SU-DHL-6 (cell line): Measurements from ENCODE around the gene ITGA8.

Source experiments
- H2AFZ ChIP-seq: fragments of 200-600 bp; sonication (generic); 2 replicates; pipeline ENCODE4 v1.6.1; 2014; ENCODE audit warnings: low read depth, mild to moderate bottlenecking, moderate library complexity, mixed read lengths, antibody characterized with exemption, low read length; ENCODE audit not compliant: severe bottlenecking
- H3F3A ChIP-seq: fragments of 200-600 bp; shearing (Covaris generic); 2 replicates; pipeline ENCODE4 v1.6.0; 2016; ENCODE audit warnings: antibody characterized with exemption, mild to moderate bottlenecking; ENCODE audit not compliant: insufficient read depth
- H3K27ac ChIP-seq: fragments of 200-600 bp; sonication (generic); 2 replicates; pipeline ENCODE4 v1.5.1; 2016; ENCODE audit warnings: low read depth, mild to moderate bottlenecking, low read length, moderate library complexity, mixed read lengths
- H3K27me3 ChIP-seq: fragments of 200-600 bp; sonication (generic), shearing (Covaris generic); 2 replicates; pipeline ENCODE4 v1.6.0; 2014; ENCODE audit warnings: mild to moderate bottlenecking, low read length
- H3K36me3 ChIP-seq: fragments of 200-600 bp; sonication (generic); 2 replicates; pipeline ENCODE4 v1.6.1; 2014; ENCODE audit warnings: mild to moderate bottlenecking, low read length, mixed read lengths
- H3K4me2 ChIP-seq: fragments of 300-600, 200-600 bp; shearing (Covaris generic), sonication (generic); 2 replicates; pipeline ENCODE4 v1.6.0; 2014; ENCODE audit warnings: low read length, low read depth, mild to moderate bottlenecking; ENCODE audit not compliant: poor library complexity, severe bottlenecking
- H3K4me3 ChIP-seq: fragments of 200-600 bp; sonication (generic); 2 replicates; pipeline ENCODE4 v1.5.1; 2014; ENCODE audit warnings: antibody characterized with exemption, low read length, mild to moderate bottlenecking, mixed read lengths; ENCODE audit not compliant: insufficient read depth, poor library complexity, severe bottlenecking
- H3K79me2 ChIP-seq: fragments of 200-600 bp; sonication (generic); 2 replicates; pipeline ENCODE4 v1.6.1; 2014; ENCODE audit warnings: mild to moderate bottlenecking, low read length, moderate library complexity; ENCODE audit not compliant: insufficient read depth
- H3K9ac ChIP-seq: fragments of 200-600 bp; sonication (generic); 2 replicates; pipeline ENCODE4 v1.7.0; 2014; ENCODE audit warnings: mild to moderate bottlenecking, low read length
- H3K9me2 ChIP-seq: fragments of 200-600 bp; sonication (generic); replicated peaks from 2 replicates; pipeline ENCODE4 v1.6.1; 2014; ENCODE audit warnings: low read length; ENCODE audit not compliant: insufficient read depth
- H3K9me3 ChIP-seq: fragments of 200-600 bp; sonication (generic); 2 replicates; pipeline ENCODE4 v1.6.1; 2014; ENCODE audit warnings: low read length, mixed read lengths; ENCODE audit not compliant: insufficient read depth
- H4K20me1 ChIP-seq: fragments of 200-600 bp; sonication (generic); 2 replicates; pipeline ENCODE4 v1.6.1; 2014; ENCODE audit warnings: low read depth, mild to moderate bottlenecking, antibody characterized with exemption, low read length, moderate library complexity, mixed read lengths
- EZH2phosphoT487 ChIP-seq: fragments of 200-600 bp; sonication (generic), shearing (Covaris generic); conservative IDR thresholded peaks from 2 replicates; pipeline ENCODE4 v1.6.1; 2018; ENCODE audit warnings: mild to moderate bottlenecking, antibody characterized with exemption, low read length, moderate library complexity, mixed read lengths
- TF ChIP-seq, protein P1 (sequence below): fragments of 200-600 bp; sonication (generic); IDR thresholded peaks from one replicate; pipeline ENCODE4 v1.5.1; 2017; ENCODE audit warnings: antibody characterized with exemption, mild to moderate bottlenecking, low read length, moderate library complexity; ENCODE audit not compliant: insufficient read depth, poor library complexity, severe bottlenecking

ITGA8 gene

DNA sequence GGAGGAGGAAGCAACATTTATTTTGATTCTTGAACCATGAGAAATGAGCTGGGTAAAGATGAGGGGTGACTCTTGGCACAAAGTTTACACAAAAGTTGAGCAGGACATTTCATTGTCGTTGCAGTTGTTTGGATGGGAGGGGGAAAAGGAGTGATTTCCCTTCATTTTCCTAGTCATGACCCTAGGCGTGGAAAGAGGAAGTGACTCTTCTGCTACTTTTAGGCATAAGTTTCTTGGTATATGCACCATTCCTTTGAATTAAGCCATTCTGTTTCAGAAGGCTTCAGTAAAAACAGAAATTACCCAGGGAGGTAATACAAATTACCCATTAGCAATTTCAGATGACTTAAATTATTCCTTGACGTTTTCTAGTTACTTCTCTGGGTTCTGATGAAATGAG lies 234.7 kb downstream of the ITGA8 start:
- H3K9me2 ChIP-seq, result no peaks in the 10 kb centered on the region
- no peaks in the 10 kb centered on the region for H4K20me1 ChIP-seq
- no peak for TF ChIP-seq EZH2phosphoT487
- TF ChIP-seq, protein P1, sequence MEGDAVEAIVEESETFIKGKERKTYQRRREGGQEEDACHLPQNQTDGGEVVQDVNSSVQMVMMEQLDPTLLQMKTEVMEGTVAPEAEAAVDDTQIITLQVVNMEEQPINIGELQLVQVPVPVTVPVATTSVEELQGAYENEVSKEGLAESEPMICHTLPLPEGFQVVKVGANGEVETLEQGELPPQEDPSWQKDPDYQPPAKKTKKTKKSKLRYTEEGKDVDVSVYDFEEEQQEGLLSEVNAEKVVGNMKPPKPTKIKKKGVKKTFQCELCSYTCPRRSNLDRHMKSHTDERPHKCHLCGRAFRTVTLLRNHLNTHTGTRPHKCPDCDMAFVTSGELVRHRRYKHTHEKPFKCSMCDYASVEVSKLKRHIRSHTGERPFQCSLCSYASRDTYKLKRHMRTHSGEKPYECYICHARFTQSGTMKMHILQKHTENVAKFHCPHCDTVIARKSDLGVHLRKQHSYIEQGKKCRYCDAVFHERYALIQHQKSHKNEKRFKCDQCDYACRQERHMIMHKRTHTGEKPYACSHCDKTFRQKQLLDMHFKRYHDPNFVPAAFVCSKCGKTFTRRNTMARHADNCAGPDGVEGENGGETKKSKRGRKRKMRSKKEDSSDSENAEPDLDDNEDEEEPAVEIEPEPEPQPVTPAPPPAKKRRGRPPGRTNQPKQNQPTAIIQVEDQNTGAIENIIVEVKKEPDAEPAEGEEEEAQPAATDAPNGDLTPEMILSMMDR, result no peak
- H3K36me3 ChIP-seq, result no peaks in the 10 kb centered on the region
- H3K9me3 ChIP-seq, result no peaks in the 10 kb centered on the region
- no peaks in the 10 kb centered on the region for H3F3A ChIP-seq
- H3K79me2 ChIP-seq, result no peaks in the 10 kb centered on the region
- no peak overlapping the region for H3K4me3 ChIP-seq
- no peak overlapping the region for H3K27ac ChIP-seq
- H3K9ac ChIP-seq, result no peak overlapping the region
- H3K4me2 ChIP-seq, result no peak overlapping the region
- no peaks in the 10 kb centered on the region for H3K27me3 ChIP-seq
- H2AFZ ChIP-seq, result no peak overlapping the region

DNA sequence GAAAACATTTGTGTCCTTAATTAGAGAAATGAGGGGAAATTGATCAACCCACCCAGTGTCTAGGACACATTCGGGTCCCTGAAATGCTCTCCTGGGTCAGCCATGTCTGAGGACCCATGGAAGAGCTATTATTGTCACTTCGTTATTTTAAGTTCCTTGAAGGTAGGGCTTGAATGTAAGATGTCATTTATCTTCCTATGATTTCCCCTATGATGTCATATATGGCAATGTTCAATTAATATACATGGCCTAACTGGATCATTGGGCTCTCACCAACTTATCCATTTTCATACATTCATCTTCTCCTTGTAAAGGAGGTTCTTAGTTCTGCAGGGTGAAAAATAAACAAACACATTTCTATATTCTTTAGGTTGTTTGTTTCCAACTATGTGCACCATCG lies 235.6 kb downstream of the ITGA8 start:
- Histone ChIP-seq H3F3A (no peaks in the 10 kb centered on the region), H3K4me3 (no peak overlapping the region), H3K27ac (no peak overlapping the region), H4K20me1 (no peaks in the 10 kb centered on the region), H3K79me2 (no peaks in the 10 kb centered on the region), H3K27me3 (no peaks in the 10 kb centered on the region), H3K9ac (no peak overlapping the region), H3K9me2 (no peaks in the 10 kb centered on the region), H3K36me3 (no peaks in the 10 kb centered on the region), H2AFZ (no peak overlapping the region), H3K9me3 (no peaks in the 10 kb centered on the region), H3K4me2 (no peak overlapping the region)
- TF ChIP-seq, protein P1, result no peak
- no peak for TF ChIP-seq EZH2phosphoT487

DNA sequence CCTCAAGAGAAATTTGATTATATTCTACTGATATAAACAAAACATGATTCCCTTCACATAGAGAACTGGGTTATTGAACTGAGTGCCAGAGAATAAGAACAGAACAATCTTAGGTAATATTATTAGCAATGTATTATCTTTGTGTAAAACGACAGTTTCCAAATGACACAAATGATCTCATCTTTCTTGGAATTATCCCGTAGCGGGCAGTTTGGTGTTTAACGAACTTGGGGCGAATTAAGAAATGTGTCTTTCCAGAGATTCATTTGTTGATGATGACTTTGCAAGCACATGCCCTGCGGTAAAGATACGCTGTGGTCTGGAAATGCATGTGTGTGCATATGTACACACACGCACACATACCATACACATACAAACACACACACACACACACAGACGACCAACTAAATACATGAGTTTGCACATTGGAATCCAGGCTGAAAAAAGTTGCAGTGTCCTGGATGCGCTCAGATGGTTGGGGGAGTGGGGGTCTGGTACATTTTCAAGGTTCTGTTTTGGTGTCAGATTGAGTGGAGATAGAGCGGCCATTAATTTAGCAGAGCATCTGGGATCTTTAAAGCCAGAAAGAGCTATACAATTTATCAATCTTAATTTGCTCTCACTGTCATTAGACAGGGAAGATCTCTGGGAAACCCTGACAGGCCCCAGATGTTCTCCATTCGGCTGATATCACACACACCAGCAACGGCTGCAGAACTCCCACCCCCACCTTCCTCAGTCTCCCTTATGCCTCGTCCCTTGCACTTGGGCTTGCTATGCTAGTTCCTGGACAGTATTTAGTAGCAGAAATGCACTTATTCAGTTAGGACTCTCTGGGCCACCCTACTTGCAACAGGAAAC lies 236.3 kb downstream of the ITGA8 start:
- no peak overlapping the region for H3K9ac ChIP-seq
- H3K36me3 ChIP-seq, result no peaks in the 10 kb centered on the region
- no peak for TF ChIP-seq EZH2phosphoT487
- TF ChIP-seq, protein P1, result no peak
- H3F3A ChIP-seq, result no peaks in the 10 kb centered on the region
- no peak overlapping the region for H3K4me2 ChIP-seq
- H2AFZ ChIP-seq, result no peak overlapping the region
- no peaks in the 10 kb centered on the region for H3K27me3 ChIP-seq
- H3K27ac ChIP-seq, result no peak overlapping the region
- H3K79me2 ChIP-seq, result no peaks in the 10 kb centered on the region
- H3K4me3 ChIP-seq, result no peak overlapping the region
- H3K9me2 ChIP-seq, result no peaks in the 10 kb centered on the region
- H4K20me1 ChIP-seq, result no peaks in the 10 kb centered on the region
- no peaks in the 10 kb centered on the region for H3K9me3 ChIP-seq
